ENCODE results near the gene B4GAT1.

The B4GAT1 gene

GRCh38 chr11:66346476-66347424 is 679 bp downstream of the B4GAT1 start:
- peaks cover 26% of the 10 kb centered on the region for H3K79me2 ChIP-seq (ENCODE audit: low read length)
- H3K9me3 ChIP-seq (ENCODE audit: insufficient read depth, low read length) = no peaks in the 10 kb centered on the region
- peak overlapping the region; percentile 94 for H2AFZ ChIP-seq (ENCODE audit: low read depth, low read length)
- no peaks in the 10 kb centered on the region for H4K20me1 ChIP-seq (ENCODE audit: insufficient read depth, low read length)
- peak overlapping the region; percentile 37; the same call in 1 of the 2 replicates for H3K27ac ChIP-seq (ENCODE audit: low read length)
- peak overlapping the region; percentile 99 for H3K4me3 ChIP-seq (ENCODE audit: low read length)
- peaks cover 28% of the 10 kb centered on the region for H3K4me1 ChIP-seq (ENCODE audit: low read length)
- H3K27me3 ChIP-seq (ENCODE audit: low read depth, low read length) = no peaks in the 10 kb centered on the region
- peaks cover 6% of the 10 kb centered on the region for H3K36me3 ChIP-seq (replicated peaks; ENCODE audit: low read depth, low read length)
- peak overlapping the region; percentile 94 for H3K4me2 ChIP-seq (ENCODE audit: low read length)
- H3K9ac ChIP-seq (ENCODE audit: low read length) = peak overlapping the region; percentile 89
- TF ChIP-seq CTCF (IDR thresholded peaks at IDR 0.05; ENCODE audit: low read depth, low read length) (no peak), EZH2phosphoT487 (IDR thresholded peaks at IDR 0.05; ENCODE audit: low read depth) (no peak)

GRCh38 chr11:66345316-66345649 is 2.1 kb downstream of the B4GAT1 start:
- H3K4me1 ChIP-seq (ENCODE audit: low read length) = peaks cover 28% of the 10 kb centered on the region
- H3K27me3 ChIP-seq (ENCODE audit: low read depth, low read length) = no peaks in the 10 kb centered on the region
- H2AFZ ChIP-seq (ENCODE audit: low read depth, low read length) = peak overlapping the region; percentile 65
- H3K4me2 ChIP-seq (ENCODE audit: low read length) = peak overlapping the region; percentile 70
- H3K9me3 ChIP-seq (ENCODE audit: insufficient read depth, low read length) = no peaks in the 10 kb centered on the region
- peak overlapping the region; percentile 83 for H3K4me3 ChIP-seq (ENCODE audit: low read length)
- peaks cover 16% of the 10 kb centered on the region for H3K36me3 ChIP-seq (replicated peaks; ENCODE audit: low read depth, low read length)
- TF ChIP-seq CTCF (IDR thresholded peaks at IDR 0.05; ENCODE audit: low read depth, low read length) (no peak), EZH2phosphoT487 (IDR thresholded peaks at IDR 0.05; ENCODE audit: low read depth) (no peak)
- H3K9ac ChIP-seq (ENCODE audit: low read length) = peak overlapping the region; percentile 58
- peak overlapping the region; percentile 13; the same call in 1 of the 2 replicates for H3K27ac ChIP-seq (ENCODE audit: low read length)
- H4K20me1 ChIP-seq (ENCODE audit: insufficient read depth, low read length) = no peaks in the 10 kb centered on the region
- peaks cover 26% of the 10 kb centered on the region for H3K79me2 ChIP-seq (ENCODE audit: low read length)

GRCh38 chr11:66344550-66345315 is 2.7 kb downstream of the B4GAT1 start, which contains the start of gene BRMS1:
BRMS1 (minus strand) TSS chr11:66345104; CDS start chr11:66342234, 2,870 bp downstream.
- Histone ChIP-seq H3K27ac (ENCODE audit: low read length) (peak within 1 kb of the TSS; percentile 13; the same call in 1 of the 2 replicates), H3K9me3 (ENCODE audit: insufficient read depth, low read length) (no peaks in the 10 kb centered on the region), H3K4me2 (ENCODE audit: low read length) (peak within 1 kb of the TSS; percentile 88), H3K9ac (ENCODE audit: low read length) (peak within 1 kb of the TSS; percentile 75), H3K4me3 (ENCODE audit: low read length) (peak within 1 kb of the TSS; percentile 83), H3K27me3 (ENCODE audit: low read depth, low read length) (no peaks in the 10 kb centered on the region), H3K4me1 (ENCODE audit: low read length) (peaks cover 28% of the 10 kb centered on the region), H2AFZ (ENCODE audit: low read depth, low read length) (peak within 1 kb of the TSS; percentile 65), H4K20me1 (ENCODE audit: insufficient read depth, low read length) (no peaks in the 10 kb centered on the region), H3K36me3 (replicated peaks; ENCODE audit: low read depth, low read length) (peaks cover 22% of the 10 kb centered on the region), H3K79me2 (ENCODE audit: low read length) (peaks cover 26% of the 10 kb centered on the region)
- no peak for TF ChIP-seq CTCF (IDR thresholded peaks at IDR 0.05; ENCODE audit: low read depth, low read length)
- TF ChIP-seq EZH2phosphoT487 (IDR thresholded peaks at IDR 0.05; ENCODE audit: low read depth) = no peak

GRCh38 chr11:66343176-66343575 is 4.3 kb downstream of the B4GAT1 start:
- H3K36me3 ChIP-seq (replicated peaks; ENCODE audit: low read depth, low read length) = peaks cover 27% of the 10 kb centered on the region

More at GRCh38 chr11:66343176-66343575, 4.3 kb downstream of the B4GAT1 start:
- no peaks in the 10 kb centered on the region for H3K9me3 ChIP-seq (ENCODE audit: insufficient read depth, low read length)
- peaks cover 25% of the 10 kb centered on the region for H3K4me1 ChIP-seq (ENCODE audit: low read length)
- no peak overlapping the region for H2AFZ ChIP-seq (ENCODE audit: low read depth, low read length)
- no peaks in the 10 kb centered on the region for H4K20me1 ChIP-seq (ENCODE audit: insufficient read depth, low read length)
- no peak overlapping the region for H3K9ac ChIP-seq (ENCODE audit: low read length)
- TF ChIP-seq EZH2phosphoT487 (IDR thresholded peaks at IDR 0.05; ENCODE audit: low read depth) (no peak), CTCF (IDR thresholded peaks at IDR 0.05; ENCODE audit: low read depth, low read length) (no peak)
- no peak overlapping the region for H3K4me3 ChIP-seq (ENCODE audit: low read length)
- H3K79me2 ChIP-seq (ENCODE audit: low read length) = peaks cover 26% of the 10 kb centered on the region
- H3K27me3 ChIP-seq (ENCODE audit: low read depth, low read length) = no peaks in the 10 kb centered on the region
- H3K27ac ChIP-seq (ENCODE audit: low read length) = no peak overlapping the region
- no peak overlapping the region for H3K4me2 ChIP-seq (ENCODE audit: low read length)

All from OCI-LY3 (cell line).